A673 (cell line): ENCODE data around the gene FGD4.

Source experiments
- CTCF ChIP-seq: fragments of 300-800, 200-600 bp; sonication (generic); conservative IDR thresholded peaks from 2 replicates; pipeline ENCODE4 v1.5.1; 2017; ENCODE audit warnings: low read depth, mild to moderate bottlenecking, antibody characterized with exemption, low read length, moderate library complexity, mixed read lengths
- EZH2 ChIP-seq: fragments of 200-600 bp; sonication (generic); IDR thresholded peaks from 2 replicates; pipeline ENCODE4 v1.6.1; 2017; ENCODE audit warnings: borderline replicate concordance, low read depth, mild to moderate bottlenecking, mixed read lengths, antibody characterized with exemption, low read length; ENCODE audit not compliant: poor library complexity, severe bottlenecking

- TF ChIP-seq EZH2, result no peak
- no peak for TF ChIP-seq CTCF
Observed at GRCh38 chr12:32548691-32549281, 149.4 kb downstream of the FGD4 start.
